Activated naive CD4-positive, alpha-beta T cell treated with Interleukin-2 at 50 U/mL for 16 hours (primary cell): Measurements from ENCODE around the gene NOVA2.

Experiments
- DNase-seq: peaks from one replicate; pipeline ENCODE4 v3.0.0-alpha.2; 2020

The NOVA2 gene

DNA sequence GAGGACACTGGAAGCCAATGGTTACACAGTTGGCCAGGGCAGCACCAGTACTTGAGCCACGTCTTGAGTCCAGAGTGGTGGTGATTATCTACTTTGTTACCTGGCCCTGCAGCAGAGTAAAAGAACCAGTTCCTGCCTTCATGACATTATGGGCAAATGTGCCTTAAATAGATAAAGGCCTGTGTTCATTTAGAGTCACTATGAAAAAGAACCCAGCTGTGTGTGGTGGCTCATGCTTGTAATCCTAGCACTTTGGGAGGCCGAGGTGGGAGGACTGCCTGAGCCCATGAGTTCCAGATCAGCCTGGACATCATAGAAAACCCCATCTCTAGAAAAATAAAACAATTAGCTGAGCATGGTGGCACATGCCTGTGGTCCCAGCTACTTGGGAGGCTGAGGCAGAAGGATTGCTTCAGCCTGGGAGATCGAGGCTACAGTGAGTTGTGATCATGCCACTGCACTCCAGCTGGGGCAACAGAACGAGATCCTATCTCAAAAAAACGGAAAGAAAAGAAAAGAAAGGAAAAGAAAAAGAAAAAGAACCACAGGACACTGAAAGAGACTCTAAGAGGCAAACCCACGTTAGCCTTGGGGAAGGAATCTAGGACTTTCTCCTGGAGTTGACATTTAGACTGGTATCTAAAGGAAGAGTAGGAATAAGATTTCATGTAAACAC is 84.3 kb downstream of the NOVA2 start:
- no peak for DNase-seq

DNA sequence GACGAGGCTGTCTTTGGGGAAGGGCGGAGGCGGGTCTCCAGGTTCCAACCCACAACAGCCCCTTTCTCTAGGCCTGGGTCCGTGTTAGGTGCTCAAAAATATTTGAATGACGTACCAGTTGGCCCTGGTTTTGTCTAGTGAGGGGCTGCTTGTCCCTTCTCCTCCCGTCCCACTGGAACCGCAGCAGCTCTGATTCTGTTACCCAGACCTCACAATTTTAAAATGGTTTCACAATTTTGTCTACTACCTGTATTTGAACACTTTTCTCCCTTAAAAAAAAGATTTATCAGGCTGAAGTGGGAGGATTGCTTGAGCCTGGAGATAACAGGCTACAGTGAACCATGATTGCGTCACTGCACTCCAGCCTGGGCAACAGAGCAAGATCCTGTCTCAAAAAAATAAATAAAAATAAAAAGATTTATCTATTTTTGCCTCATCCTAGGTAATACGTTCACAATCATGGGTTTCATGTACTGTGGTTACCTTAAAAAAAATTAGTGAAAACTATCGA is 86.4 kb downstream of the NOVA2 start:
- no peak for DNase-seq

GRCh38 chr19:45886427-45887199 is 87.1 kb downstream of the NOVA2 start:
- peak; percentile 92 for DNase-seq

DNA sequence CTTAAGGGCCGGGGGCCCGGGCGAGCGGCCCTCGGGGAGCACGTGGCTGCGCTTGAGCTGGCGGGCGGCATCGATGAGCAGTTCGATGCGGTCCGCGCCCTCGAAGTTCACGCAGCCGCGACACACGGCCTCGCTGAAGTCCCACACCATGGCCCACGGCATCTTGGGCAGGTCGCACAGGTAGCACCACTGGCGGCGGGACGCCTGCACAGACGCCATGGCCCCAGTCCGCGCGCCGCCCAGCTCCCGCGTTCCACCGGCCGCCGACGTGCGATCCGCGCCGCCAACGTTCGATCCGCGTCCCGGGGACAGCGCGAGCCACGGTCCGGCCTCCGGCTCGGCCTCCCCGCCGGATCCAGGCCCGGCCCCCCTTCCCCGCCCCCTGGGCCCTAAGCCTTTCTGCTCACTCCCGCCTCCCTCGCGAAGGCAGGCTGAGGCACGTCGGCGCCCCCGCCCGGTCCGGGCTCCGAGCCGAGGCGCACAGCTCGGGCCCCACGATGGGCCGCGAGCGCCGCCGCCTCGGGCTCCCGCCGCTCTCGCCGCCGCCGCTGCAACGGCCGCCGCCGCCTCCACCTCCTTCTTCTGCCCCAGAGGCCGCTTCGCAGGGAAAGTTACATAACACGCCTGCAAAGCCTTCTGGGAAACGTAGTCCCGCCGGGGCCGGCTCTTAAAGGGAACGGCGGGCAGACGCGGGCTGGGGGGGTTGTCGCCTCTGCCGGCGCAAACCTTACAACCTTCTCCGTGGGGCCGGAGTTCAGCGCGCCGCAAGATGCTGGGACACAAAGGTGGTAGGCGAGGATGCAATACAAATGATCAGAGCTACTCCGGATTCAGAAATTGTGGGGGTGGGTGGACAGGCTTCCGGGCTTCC is 87.9 kb downstream of the NOVA2 start, which contains the start of gene IRF2BP1:
Gene IRF2BP1 (minus strand): TSS at position 586 of the 871 bp plus-strand sequence. CDS start 367 bp downstream, at position 219.
- DNase-seq: peak; percentile 91

GRCh38 chr19:45884682-45885555 is 88.7 kb downstream of the NOVA2 start:
- DNase-seq: no peak

GRCh38 chr19:45883881-45884681 is 89.6 kb downstream of the NOVA2 start:
- no peak for DNase-seq
